Cardiac septum (tissue), 1 donor: ENCODE data around the gene TNMD. TPM values are rescaled to one million over a fixed set of nuclear protein-coding genes. Genes with fewer than 3 reads are reported as not detected.

Source experiments
- DNase-seq: peaks from one replicate; pipeline ENCODE4 v3.0.0-alpha.2; 2020; ENCODE audit warnings: low spot score
- intact Hi-C: fragments of 100-400 bp; cut with DNase I; formaldehyde crosslinking; loops from one replicate; pipeline ENCODE4 v1.14.0; 2022
- total RNA-seq: library from RNA; stranded (reverse); fragmentation: NEBNext Ultra II Directional; extraction: Animal tissue kit (Norgen Biotek cat#: 25700); gene quantifications from one replicate; pipeline ENCODE4 v1.2.1, GENCODE V29; 2021
- donor health status: DM: no; HTN: no; CAD: no.

The TNMD gene
- total RNA-seq, 1 donor from 2014 or later: 2.6 TPM

- no peak for DNase-seq
- intact Hi-C loops: no loop called here
Observed at GRCh38 chrX:100643212-100643611, 58.5 kb downstream of the TNMD start.

- DNase-seq: no peak
- intact Hi-C loops: no loop called here
Observed at GRCh38 chrX:100643956-100644860, 59.5 kb downstream of the TNMD start, which contains the start of gene SRPX2. TSS of gene SRPX2 (plus strand) at chrX:100644199. CDS start at chrX:100646323, 2,124 bp downstream.

- no peak for DNase-seq
- intact Hi-C loops: no loop called here
Observed at GRCh38 chrX:100645106-100645505, 60.4 kb downstream of the TNMD start.

GRCh38 chrX:100647095-100647494, 62.4 kb downstream of the TNMD start:
- no peak for DNase-seq
- intact Hi-C loops: no loop called here

GRCh38 chrX:100647739-100648138, 63.0 kb downstream of the TNMD start:
- intact Hi-C loops: no loop called here
- no peak for DNase-seq

- DNase-seq: no peak
Observed at GRCh38 chrX:100648458-100649417, 64.0 kb downstream of the TNMD start.

More at GRCh38 chrX:100648458-100649417, 64.0 kb downstream of the TNMD start:
- intact Hi-C loops: no loop called here

Other genes starting within 250 kb of the TNMD start
- gene PCDH19, start 174.7 kb upstream of the TNMD start, total RNA-seq: 0.54 TPM
- gene TSPAN6, start 51.9 kb downstream of the TNMD start, total RNA-seq: 3.0 TPM
- 14.2 TPM for gene SRPX2, start 59.3 kb downstream of the TNMD start, total RNA-seq
- gene SYTL4, start 147.2 kb downstream of the TNMD start, total RNA-seq: 3.5 TPM
- gene CSTF2, start 235.5 kb downstream of the TNMD start, total RNA-seq: 7.8 TPM